Esophagus muscularis mucosa (tissue), 3 donors: ENCODE measurements around the gene CCHCR1.

Source experiments
- CTCF ChIP-seq, 3 experiments: fragments of 200-600 bp in 2 of 3; fragments of 450-650 bp in 1 of 3; sonication (generic) in 2 of 3; IDR thresholded peaks; one replicate each; pipeline ENCODE4 v1.5.1; 2017 to 2019; ENCODE audit warnings: antibody characterized with exemption in 3 of 3, mild to moderate bottlenecking in 2 of 3, moderate library complexity in 1 of 3
- POLR2A ChIP-seq: fragments of 450-650 bp; IDR thresholded peaks from one replicate; pipeline ENCODE4 v1.6.1; 2017; ENCODE audit warnings: antibody characterized with exemption, moderate library complexity, mild to moderate bottlenecking, low read depth

GRCh38 chr6:31116661-31117385, 40.8 kb downstream of the CCHCR1 start:
- TF ChIP-seq POLR2A (no peak), CTCF (IDR thresholded peaks at IDR 0.05) (no peak)
